ENCODE measurements around the gene TMEM178A.

The TMEM178A gene

DNA sequence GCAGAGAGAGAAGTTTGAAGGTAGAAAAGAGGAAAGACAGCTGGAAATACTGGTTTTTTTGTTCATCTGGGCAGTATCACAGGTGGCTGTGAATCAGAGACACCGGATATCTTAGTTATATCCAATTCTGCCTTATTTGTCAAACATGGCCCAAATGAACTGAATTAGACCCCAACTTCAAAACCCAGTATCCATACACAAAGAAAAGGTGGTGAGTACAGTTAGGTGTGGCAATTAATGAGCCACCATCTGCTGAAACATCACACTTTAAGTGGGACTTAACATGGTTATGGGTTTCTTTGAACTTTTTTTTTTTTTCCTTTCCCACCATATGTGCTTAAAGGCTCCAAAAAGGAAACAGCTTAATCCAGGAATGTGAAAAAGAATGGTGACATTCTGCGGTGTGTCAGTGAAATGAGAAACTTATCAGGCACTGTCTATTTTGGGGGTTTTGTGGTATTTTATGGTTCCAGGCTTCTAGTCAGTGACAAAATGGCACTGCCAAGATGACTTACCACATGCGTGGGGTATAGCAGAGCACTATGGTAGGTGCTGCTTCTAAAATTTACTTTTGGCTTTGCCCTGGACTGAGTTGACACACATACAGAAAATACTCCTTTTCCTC lies 5.0 kb upstream of the TMEM178A start:
- no peak overlapping the region for H3K27ac ChIP-seq
- no peaks in the 10 kb centered on the region for H3K79me2 ChIP-seq (ENCODE audit: insufficient read depth, low read depth)
- H3K9ac ChIP-seq: no peak overlapping the region
- H3K4me2 ChIP-seq: no peak overlapping the region
- no peaks in the 10 kb centered on the region for H4K20me1 ChIP-seq (ENCODE audit: insufficient read depth)
- no peaks in the 10 kb centered on the region for H3K27me3 ChIP-seq (ENCODE audit: insufficient read depth, low read depth)
- H3K4me3 ChIP-seq (IDR thresholded peaks at IDR 0.05; ENCODE audit: insufficient read depth, low read depth, low read length): no peak overlapping the region
- no peaks in the 10 kb centered on the region for H3K36me3 ChIP-seq (ENCODE audit: insufficient read depth)
- H2AFZ ChIP-seq (ENCODE audit: low read depth): no peak overlapping the region
- no peaks in the 10 kb centered on the region for H3K4me1 ChIP-seq (ENCODE audit: low read depth, poor library complexity, severe bottlenecking)
- TF ChIP-seq, protein P1, sequence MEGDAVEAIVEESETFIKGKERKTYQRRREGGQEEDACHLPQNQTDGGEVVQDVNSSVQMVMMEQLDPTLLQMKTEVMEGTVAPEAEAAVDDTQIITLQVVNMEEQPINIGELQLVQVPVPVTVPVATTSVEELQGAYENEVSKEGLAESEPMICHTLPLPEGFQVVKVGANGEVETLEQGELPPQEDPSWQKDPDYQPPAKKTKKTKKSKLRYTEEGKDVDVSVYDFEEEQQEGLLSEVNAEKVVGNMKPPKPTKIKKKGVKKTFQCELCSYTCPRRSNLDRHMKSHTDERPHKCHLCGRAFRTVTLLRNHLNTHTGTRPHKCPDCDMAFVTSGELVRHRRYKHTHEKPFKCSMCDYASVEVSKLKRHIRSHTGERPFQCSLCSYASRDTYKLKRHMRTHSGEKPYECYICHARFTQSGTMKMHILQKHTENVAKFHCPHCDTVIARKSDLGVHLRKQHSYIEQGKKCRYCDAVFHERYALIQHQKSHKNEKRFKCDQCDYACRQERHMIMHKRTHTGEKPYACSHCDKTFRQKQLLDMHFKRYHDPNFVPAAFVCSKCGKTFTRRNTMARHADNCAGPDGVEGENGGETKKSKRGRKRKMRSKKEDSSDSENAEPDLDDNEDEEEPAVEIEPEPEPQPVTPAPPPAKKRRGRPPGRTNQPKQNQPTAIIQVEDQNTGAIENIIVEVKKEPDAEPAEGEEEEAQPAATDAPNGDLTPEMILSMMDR (conservative IDR thresholded peaks at IDR 0.05; ENCODE audit: low read depth, low read length): no peak

DNA sequence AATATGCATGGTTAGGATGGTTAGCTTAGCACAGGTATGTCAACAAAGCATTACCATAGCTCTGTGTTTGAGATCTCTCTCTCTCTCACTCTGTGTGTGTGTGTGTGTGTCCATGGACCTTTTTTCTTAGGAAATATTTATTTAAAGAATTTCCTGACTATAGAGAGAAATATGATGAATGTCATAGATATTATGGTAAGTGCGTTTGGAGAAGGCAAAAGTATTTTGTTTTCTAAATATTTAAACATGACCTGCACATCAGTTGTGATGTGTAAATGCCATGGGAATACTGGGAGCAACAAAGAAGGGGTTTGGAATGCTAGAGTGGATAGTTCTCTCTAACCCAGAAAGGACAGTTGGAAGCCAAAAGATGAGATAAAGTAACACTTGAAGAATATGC lies 3.9 kb upstream of the TMEM178A start:
- Histone ChIP-seq H2AFZ (ENCODE audit: low read depth) (no peak overlapping the region), H3K27ac (no peak overlapping the region), H3K27me3 (ENCODE audit: insufficient read depth, low read depth) (no peaks in the 10 kb centered on the region), H3K79me2 (ENCODE audit: insufficient read depth, low read depth) (no peaks in the 10 kb centered on the region), H3K4me1 (ENCODE audit: low read depth, poor library complexity, severe bottlenecking) (no peaks in the 10 kb centered on the region), H3K9ac (no peak overlapping the region), H3K4me3 (IDR thresholded peaks at IDR 0.05; ENCODE audit: insufficient read depth, low read depth, low read length) (no peak overlapping the region), H3K36me3 (ENCODE audit: insufficient read depth) (no peaks in the 10 kb centered on the region), H3K4me2 (no peak overlapping the region), H4K20me1 (ENCODE audit: insufficient read depth) (no peaks in the 10 kb centered on the region)
- TF ChIP-seq, protein P1 (conservative IDR thresholded peaks at IDR 0.05; ENCODE audit: low read depth, low read length): no peak

DNA sequence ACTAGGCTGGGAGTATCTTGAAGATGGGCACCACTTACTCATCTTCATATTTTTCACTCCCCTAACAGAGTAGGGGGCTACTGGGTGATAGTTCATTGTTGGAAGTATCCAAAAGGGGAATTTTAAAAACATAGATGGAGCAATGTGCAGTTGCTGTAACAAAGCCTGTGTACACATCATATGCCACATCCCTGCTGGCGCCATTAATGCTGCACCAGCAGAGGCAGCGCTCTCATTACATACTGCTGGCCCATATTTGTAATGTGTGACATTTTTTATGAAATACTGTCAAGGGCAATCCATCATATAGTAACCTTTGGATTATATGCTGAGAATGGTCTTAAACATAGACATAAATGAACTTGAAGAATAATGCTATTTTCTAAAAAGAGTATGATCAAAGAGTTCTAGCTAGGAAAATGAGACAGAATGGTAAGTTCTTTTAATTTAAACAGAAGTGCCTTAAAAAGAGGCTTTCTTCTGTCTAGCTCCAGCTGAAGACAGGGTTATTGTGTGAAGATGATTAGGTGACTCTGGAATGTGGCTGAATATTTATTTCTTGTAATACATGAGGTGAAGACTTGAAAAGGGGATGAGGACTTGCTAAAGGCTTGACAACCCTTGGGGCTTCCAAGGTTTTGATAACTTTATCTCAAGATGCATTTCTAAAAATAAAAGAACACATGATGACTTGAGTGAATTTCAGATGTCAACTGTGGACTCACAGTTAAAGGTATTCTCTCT lies 2.4 kb upstream of the TMEM178A start:
- Histone ChIP-seq H3K4me3 (IDR thresholded peaks at IDR 0.05; ENCODE audit: insufficient read depth, low read depth, low read length) (no peak overlapping the region), H3K9ac (no peak overlapping the region), H3K27ac (no peak overlapping the region), H3K79me2 (ENCODE audit: insufficient read depth, low read depth) (no peaks in the 10 kb centered on the region), H3K4me1 (ENCODE audit: low read depth, poor library complexity, severe bottlenecking) (no peaks in the 10 kb centered on the region), H4K20me1 (ENCODE audit: insufficient read depth) (no peaks in the 10 kb centered on the region), H2AFZ (ENCODE audit: low read depth) (no peak overlapping the region), H3K4me2 (no peak overlapping the region), H3K27me3 (ENCODE audit: insufficient read depth, low read depth) (no peaks in the 10 kb centered on the region), H3K36me3 (ENCODE audit: insufficient read depth) (no peaks in the 10 kb centered on the region)
- TF ChIP-seq, protein P1 (conservative IDR thresholded peaks at IDR 0.05; ENCODE audit: low read depth, low read length): no peak

DNA sequence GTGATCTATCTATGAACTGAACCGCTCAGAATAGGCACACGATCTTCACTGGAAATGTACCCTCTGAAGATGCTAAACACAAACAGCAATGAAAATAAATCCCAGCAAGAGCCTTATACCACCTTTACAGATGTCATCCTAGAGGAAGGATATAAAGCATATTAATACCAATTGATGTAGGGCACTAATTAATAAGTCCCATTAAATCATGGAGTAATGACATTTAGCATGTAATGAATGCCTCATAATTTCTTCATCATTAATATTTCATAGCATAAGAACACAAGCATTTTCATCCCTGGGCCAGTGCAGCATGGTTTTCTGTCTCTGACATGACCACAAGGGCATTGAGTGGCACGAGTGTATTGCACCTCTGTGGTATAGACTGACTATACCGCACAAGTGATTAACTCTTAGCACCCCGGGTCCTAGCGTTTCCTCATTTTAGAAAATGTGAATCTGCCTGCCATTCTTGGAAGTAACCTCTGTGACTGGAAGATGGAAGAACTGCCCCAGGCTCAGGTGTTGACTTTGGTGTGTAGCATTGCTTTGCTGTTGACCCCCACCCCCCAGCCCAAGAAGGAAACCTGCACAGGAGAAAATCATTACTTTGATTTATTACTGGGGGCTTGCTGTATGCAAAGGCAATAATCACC lies 1.4 kb upstream of the TMEM178A start:
- H3K9ac ChIP-seq: no peak overlapping the region

More for the DNA sequence above, 1.4 kb upstream of the TMEM178A start:
- no peaks in the 10 kb centered on the region for H3K27me3 ChIP-seq (ENCODE audit: insufficient read depth, low read depth)
- H3K4me1 ChIP-seq (ENCODE audit: low read depth, poor library complexity, severe bottlenecking): no peaks in the 10 kb centered on the region
- H3K36me3 ChIP-seq (ENCODE audit: insufficient read depth): no peaks in the 10 kb centered on the region
- H3K4me3 ChIP-seq (IDR thresholded peaks at IDR 0.05; ENCODE audit: insufficient read depth, low read depth, low read length): no peak overlapping the region
- H4K20me1 ChIP-seq (ENCODE audit: insufficient read depth): no peaks in the 10 kb centered on the region
- no peak overlapping the region for H3K4me2 ChIP-seq
- H2AFZ ChIP-seq (ENCODE audit: low read depth): no peak overlapping the region
- H3K27ac ChIP-seq: no peak overlapping the region
- no peaks in the 10 kb centered on the region for H3K79me2 ChIP-seq (ENCODE audit: insufficient read depth, low read depth)
- TF ChIP-seq, protein P1 (conservative IDR thresholded peaks at IDR 0.05; ENCODE audit: low read depth, low read length): no peak
